ENCODE measurements around the gene ACSM3.

The ACSM3 gene

GRCh38 chr16:20741554-20742285, 22.1 kb upstream of the ACSM3 start, which contains the start of gene THUMPD1:
Gene THUMPD1 (minus strand): TSS chr16:20741818. CDS start chr16:20741739, 79 bp downstream.
- Histone ChIP-seq H3K4me3 (peak within 1 kb of the TSS; percentile 78 to 91), H3K4me1 (peaks cover 0 to 29% (median 10%) of the 10 kb centered on the region in 4 donors), H3K27ac (peak within 1 kb of the TSS; percentile 92 to 94), H3K27me3 (no peaks in the 10 kb centered on the region), H3K36me3 (peaks cover 19 to 27% (median 21%) of the 10 kb centered on the region in 3 donors), H3K9me3 (no peaks in the 10 kb centered on the region)
- intact Hi-C loops (cut with DNase I; ENCODE audit: low total_unique reads) = no loop called here
- peak; percentile 96 to 97 for DNase-seq
- no peak for TF ChIP-seq CTCF (IDR thresholded peaks at IDR 0.05)

GRCh38 chr16:20743591-20743990, 20.2 kb upstream of the ACSM3 start:
- Histone ChIP-seq H3K9me3 (no peaks in the 10 kb centered on the region), H3K27ac (no peak overlapping the region), H3K4me1 (peaks cover 0 to 23% (median 10%) of the 10 kb centered on the region in 4 donors), H3K4me3 (no peak overlapping the region), H3K36me3 (peaks cover 3 to 8% (median 3%) of the 10 kb centered on the region in 3 donors), H3K27me3 (no peaks in the 10 kb centered on the region)
- no peak for TF ChIP-seq CTCF (IDR thresholded peaks at IDR 0.05)
- intact Hi-C loops (cut with DNase I; ENCODE audit: low total_unique reads) = no loop called here
- no peak for DNase-seq

GRCh38 chr16:20744922-20745440, 18.8 kb upstream of the ACSM3 start:
- H3K4me3 ChIP-seq = no peak overlapping the region
- H3K4me1 ChIP-seq = peaks cover 0 to 9% (median 5%) of the 10 kb centered on the region in 4 donors
- no peaks in the 10 kb centered on the region for H3K27me3 ChIP-seq
- intact Hi-C loops (cut with DNase I; ENCODE audit: low total_unique reads) = no loop called here
- DNase-seq = peak in 1 of 2 donors; percentile 33
- H3K27ac ChIP-seq = no peak overlapping the region
- no peaks in the 10 kb centered on the region for H3K36me3 ChIP-seq
- TF ChIP-seq CTCF (IDR thresholded peaks at IDR 0.05) = no peak
- H3K9me3 ChIP-seq = no peaks in the 10 kb centered on the region

GRCh38 chr16:20746461-20746860, 17.4 kb upstream of the ACSM3 start:
- Histone ChIP-seq H3K4me1 (no peaks in the 10 kb centered on the region), H3K27ac (no peak overlapping the region), H3K27me3 (no peaks in the 10 kb centered on the region), H3K9me3 (no peaks in the 10 kb centered on the region), H3K4me3 (no peak overlapping the region), H3K36me3 (no peaks in the 10 kb centered on the region)
- intact Hi-C loops (cut with DNase I; ENCODE audit: low total_unique reads) = no loop called here
- no peak for TF ChIP-seq CTCF (IDR thresholded peaks at IDR 0.05)
- no peak for DNase-seq

GRCh38 chr16:20747030-20747816, 16.6 kb upstream of the ACSM3 start:
- TF ChIP-seq CTCF (IDR thresholded peaks at IDR 0.05) = no peak
- no peak for DNase-seq
- Histone ChIP-seq H3K4me1 (no peaks in the 10 kb centered on the region), H3K36me3 (no peaks in the 10 kb centered on the region), H3K4me3 (no peak overlapping the region), H3K27me3 (no peaks in the 10 kb centered on the region), H3K27ac (no peak overlapping the region), H3K9me3 (no peaks in the 10 kb centered on the region)
- intact Hi-C loops (cut with DNase I; ENCODE audit: low total_unique reads) = no loop called here

Data from tibial artery (tissue), 4 donors.